Keratinocyte (primary cell): ENCODE data around the gene MED12L. TPM values are rescaled to one million over a fixed set of nuclear protein-coding genes. Genes with fewer than 3 reads are reported as not detected.

Source experiments
- DNase-seq: peaks from one replicate; pipeline ENCODE4 v3.0.0-alpha.2; 2011; ENCODE audit warnings: low read depth, missing footprints, low spot score
- FAIRE-seq: peaks from 2 replicates; lab custom pipeline; 2011; peaks lifted over from hg19 to GRCh38; lab: Jason Lieb, UNC
- H2AFZ ChIP-seq: 2 replicates; pipeline ENCODE4 v1.6.0; 2012; ENCODE audit warnings: low read length, control low read depth, inconsistent platforms; ENCODE audit not compliant: control insufficient read depth
- H3K27ac ChIP-seq: 2 replicates; pipeline ENCODE4 v1.5.1; 2011; ENCODE audit warnings: low read length; ENCODE audit not compliant: control insufficient read depth, insufficient read depth
- H3K27me3 ChIP-seq: 3 replicates; pipeline ENCODE4 v1.6.0; 2011; ENCODE audit warnings: low read length; ENCODE audit not compliant: control insufficient read depth, insufficient read depth; ENCODE audit errors: extremely low read depth
- H3K36me3 ChIP-seq, 2 experiments: 2 replicates in 1 of 2; 3 replicates in 1 of 2; pipeline ENCODE4 v1.5.1; 2011; ENCODE audit warnings: low read length in 2 of 2, mild to moderate bottlenecking in 1 of 2; ENCODE audit not compliant: control insufficient read depth in 2 of 2, insufficient read depth in 2 of 2; ENCODE audit errors: extremely low read depth in 1 of 2
- H3K4me1 ChIP-seq: 3 replicates; pipeline ENCODE4 v1.5.1; 2011; ENCODE audit warnings: low read length; ENCODE audit not compliant: control insufficient read depth, insufficient read depth; ENCODE audit errors: extremely low read depth
- H3K4me2 ChIP-seq: 3 replicates; pipeline ENCODE4 v1.6.0; 2011; ENCODE audit warnings: low read depth, low read length; ENCODE audit not compliant: control insufficient read depth, insufficient read depth; ENCODE audit errors: extremely low read depth
- H3K4me3 ChIP-seq, 3 experiments: fragments of 200-600 bp in 1 of 3; sonication (generic) in 1 of 3; 2 replicates in 2 of 3; 3 replicates in 1 of 3; pipeline ENCODE4 v1.5.1; 2011 to 2016; ENCODE audit warnings: low read length in 3 of 3, mild to moderate bottlenecking in 3 of 3, control low read depth in 2 of 3, inconsistent platforms in 1 of 3, low read depth in 1 of 3, mixed read lengths in 1 of 3, mixed run types in 1 of 3, moderate library complexity in 1 of 3; ENCODE audit not compliant: control insufficient read depth in 2 of 3, insufficient read depth in 2 of 3; ENCODE audit errors: extremely low read depth in 1 of 3
- H3K79me2 ChIP-seq: 2 replicates; pipeline ENCODE4 v1.6.0; 2012; ENCODE audit warnings: low read length; ENCODE audit not compliant: control insufficient read depth, insufficient read depth
- H3K9ac ChIP-seq: 3 replicates; pipeline ENCODE4 v1.6.0; 2011; ENCODE audit warnings: low read length; ENCODE audit not compliant: control insufficient read depth, insufficient read depth; ENCODE audit errors: extremely low read depth
- H3K9me1 ChIP-seq: 3 replicates; pipeline ENCODE4 v1.6.0; 2011; ENCODE audit warnings: low read length; ENCODE audit not compliant: control insufficient read depth, insufficient read depth; ENCODE audit errors: extremely low read depth
- H3K9me3 ChIP-seq: 2 replicates; pipeline ENCODE4 v1.5.1; 2012; ENCODE audit warnings: low read depth, low read length; ENCODE audit not compliant: control insufficient read depth
- H4K20me1 ChIP-seq: 3 replicates; pipeline ENCODE4 v1.6.0; 2011; ENCODE audit warnings: low read length; ENCODE audit not compliant: control insufficient read depth, insufficient read depth; ENCODE audit errors: extremely low read depth
- CTCF ChIP-seq, 3 experiments: IDR thresholded peaks in 1 of 3; conservative IDR thresholded peaks in 1 of 3; optimal IDR thresholded peaks in 1 of 3; 2 replicates in 2 of 3; 3 replicates in 1 of 3; pipeline versions ENCODE3 to v1.5.1; 2011; ENCODE audit warnings: low read length in 3 of 3, mild to moderate bottlenecking in 3 of 3, moderate library complexity in 2 of 3, control low read depth in 1 of 3, inconsistent platforms in 1 of 3; ENCODE audit not compliant: insufficient read depth in 2 of 3; ENCODE audit errors: extremely low read depth in 1 of 3
- EZH2 ChIP-seq: IDR thresholded peaks from one replicate; pipeline ENCODE4 v1.6.1; 2012; ENCODE audit warnings: inconsistent platforms, mild to moderate bottlenecking, low read length, moderate library complexity
- dilution Hi-C: fragments of 300-500 bp; cut with MboI; formaldehyde crosslinking; loops from one replicate; pipeline ENCODE4 v1.7.0; 2020; ENCODE audit warnings: low sequenced_read_pairs; ENCODE audit not compliant: extremely low pct_ligation_motif_present
- polyA plus RNA-seq, 5 experiments: library from polyadenylated mRNA; depleted of rRNA in 3 of 5; stranded (reverse) in 3 of 5; stranded (forward) in 1 of 5; unstranded in 1 of 5; fragments of >200 nt; gene quantifications; 1 replicate in 1 of 5; 2 replicates in 3 of 5; 3 replicates in 1 of 5; pipeline versions ENCODE4 v1.2.1 to v1.2.3, GENCODE V29; 2011 to 2012; ENCODE audit warnings: missing spikeins in 2 of 5, low read depth in 1 of 5, low replicate concordance in 1 of 5

MED12L gene
- polyA plus RNA-seq, 1 donor (not counting 4 experiments of a cell fraction or from before 2014, with no cell fraction given), result 0.04 TPM

- Histone ChIP-seq H3K79me2 (no peaks in the 10 kb centered on the region), H3K4me1 (no peaks in the 10 kb centered on the region), H3K27ac (no peak overlapping the region), H3K36me3 (no peaks in the 10 kb centered on the region), H3K4me2 (no peak overlapping the region), H3K9me3 (no peaks in the 10 kb centered on the region), H3K4me3 (no peak overlapping the region), H3K27me3 (no peaks in the 10 kb centered on the region), H3K9ac (no peak overlapping the region), H2AFZ (no peak overlapping the region), H3K9me1 (no peaks in the 10 kb centered on the region), H4K20me1 (no peaks in the 10 kb centered on the region)
- dilution Hi-C loops, result no loop called here
- no peak for TF ChIP-seq CTCF (optimal IDR thresholded peaks at IDR 0.05 in 1 of 3, IDR thresholded peaks at IDR 0.05 in 1 of 3, conservative IDR thresholded peaks at IDR 0.05 in 1 of 3; ENCODE audit: extremely low read depth in 1 of 3, insufficient read depth in 2 of 3, low read length in 3 of 3)
- no peak for TF ChIP-seq EZH2
- FAIRE-seq (no peak), DNase-seq (no peak)
Observed at GRCh38 chr3:151112731-151113130, 27.3 kb downstream of the MED12L start.

- Histone ChIP-seq H3K9ac (no peak overlapping the region), H4K20me1 (no peaks in the 10 kb centered on the region), H3K27me3 (no peaks in the 10 kb centered on the region), H3K27ac (no peak overlapping the region), H3K79me2 (no peaks in the 10 kb centered on the region), H2AFZ (no peak overlapping the region), H3K9me1 (no peaks in the 10 kb centered on the region), H3K36me3 (no peaks in the 10 kb centered on the region), H3K4me2 (no peak overlapping the region), H3K4me1 (no peaks in the 10 kb centered on the region), H3K4me3 (no peak overlapping the region), H3K9me3 (no peaks in the 10 kb centered on the region)
- FAIRE-seq (no peak), DNase-seq (no peak)
- TF ChIP-seq CTCF (optimal IDR thresholded peaks at IDR 0.05 in 1 of 3, IDR thresholded peaks at IDR 0.05 in 1 of 3, conservative IDR thresholded peaks at IDR 0.05 in 1 of 3; ENCODE audit: extremely low read depth in 1 of 3, insufficient read depth in 2 of 3, low read length in 3 of 3) (no peak), EZH2 (no peak)
- dilution Hi-C loops, result no loop called here
Observed at GRCh38 chr3:151113343-151113742, 27.9 kb downstream of the MED12L start.
